OCI-LY7 (cell line): Measurements from ENCODE around the gene KLK1. TPM values are rescaled to one million over a fixed set of nuclear protein-coding genes. Genes with fewer than 3 reads are reported as not detected.

ENCODE experiments used
- BruUV-seq: library from RNA; stranded (reverse); fragments of 400-500 nt; replicated peaks from 2 replicates; lab custom pipeline; 2021; lab: Mats Ljungman, UMichigan
- CTCF ChIA-PET: fragments of 300-600 bp; sonication (Branson Sonifier 250); formaldehyde crosslinking; loops from one replicate; lab custom pipeline; 2022; ENCODE audit warnings: antibody characterized with exemption; ENCODE audit not compliant: unreplicated experiment; lab: Charles Lee
- POLR2A ChIA-PET: fragments of 300-600 bp; sonication (Branson Sonifier 250); formaldehyde crosslinking; loops from one replicate; lab custom pipeline; 2022; ENCODE audit warnings: antibody characterized with exemption; lab: Charles Lee
- DNase-seq: peaks from one replicate; pipeline ENCODE4 v3.0.0-alpha.2; 2015; ENCODE audit warnings: low spot score
- H2AFZ ChIP-seq: fragments of 200-600 bp; sonication (generic), shearing (Covaris generic); 2 replicates; pipeline ENCODE4 v1.6.1; 2014; ENCODE audit warnings: mild to moderate bottlenecking, antibody characterized with exemption, low read length, moderate library complexity
- H3K27ac ChIP-seq: fragments of 200-600 bp; sonication (generic); 2 replicates; pipeline ENCODE4 v1.5.1; 2014; ENCODE audit warnings: mixed run types, low read depth, mild to moderate bottlenecking, moderate library complexity, low read length, inconsistent platforms; ENCODE audit not compliant: poor library complexity, severe bottlenecking
- H3K36me3 ChIP-seq: fragments of 200-600 bp; sonication (generic); 2 replicates; pipeline ENCODE4 v1.6.1; 2014; ENCODE audit warnings: mild to moderate bottlenecking, antibody characterized with exemption, low read length, moderate library complexity, mixed read lengths; ENCODE audit not compliant: insufficient read depth
- H3K4me1 ChIP-seq: fragments of 200-600 bp; sonication (generic); 2 replicates; pipeline ENCODE4 v1.5.1; 2014; ENCODE audit warnings: mild to moderate bottlenecking, low read length; ENCODE audit not compliant: insufficient read depth, poor library complexity, severe bottlenecking
- H3K4me2 ChIP-seq: fragments of 200-600 bp; sonication (generic); 2 replicates; pipeline ENCODE4 v1.6.1; 2014; ENCODE audit warnings: mild to moderate bottlenecking, low read length
- H3K4me3 ChIP-seq: fragments of 200-600 bp; sonication (generic); 2 replicates; pipeline ENCODE4 v1.5.1; 2014; ENCODE audit warnings: mild to moderate bottlenecking, low read depth, low read length; ENCODE audit not compliant: poor library complexity, severe bottlenecking
- H3K79me2 ChIP-seq: fragments of 200-600 bp; sonication (generic); 2 replicates; pipeline ENCODE4 v1.6.1; 2016; ENCODE audit warnings: low read depth, mild to moderate bottlenecking, low read length, moderate library complexity, mixed read lengths; ENCODE audit not compliant: insufficient read depth
- H3K9me2 ChIP-seq: fragments of 200-600 bp; sonication (generic); 2 replicates; pipeline ENCODE4 v1.6.1; 2016; ENCODE audit warnings: mild to moderate bottlenecking, low read length, mixed read lengths; ENCODE audit not compliant: insufficient read depth
- H3K9me3 ChIP-seq: fragments of 200-600 bp; sonication (generic); 2 replicates; pipeline ENCODE4 v1.6.1; 2014; ENCODE audit warnings: mild to moderate bottlenecking, mixed run types, low read length, mixed read lengths
- H4K20me1 ChIP-seq: fragments of 200-600 bp; sonication (generic); 2 replicates; pipeline ENCODE4 v1.6.1; 2014; ENCODE audit warnings: mild to moderate bottlenecking, antibody characterized with exemption, low read length, moderate library complexity, mixed read lengths; ENCODE audit not compliant: insufficient read depth
- EZH2phosphoT487 ChIP-seq: fragments of 200-600 bp; sonication (generic); IDR thresholded peaks from 2 replicates; pipeline ENCODE4 v1.6.1; 2018; ENCODE audit warnings: low read depth, borderline replicate concordance, mild to moderate bottlenecking, mixed run types, antibody characterized with exemption, low read length, moderate library complexity, mixed read lengths
- intact Hi-C: fragments of 100-400 bp; cut with micrococcal nuclease; formaldehyde crosslinking; loops from one replicate; pipeline ENCODE4 v1.10.0; 2022; ENCODE audit not compliant: unreplicated experiment
- total RNA-seq, 2 experiments: library from RNA; depleted of rRNA in 1 of 2; stranded (reverse); fragments of >200 nt in 1 of 2; shearing (Covaris generic) in 1 of 2; gene quantifications; 2 replicates each; pipeline ENCODE4 v1.2.3, GENCODE V29; 2014 to 2022
- TF ChIP-seq, protein P1 (sequence below): fragments of 200-600 bp; sonication (generic); conservative IDR thresholded peaks from 2 replicates; pipeline ENCODE4 v1.5.1; 2014; ENCODE audit warnings: mild to moderate bottlenecking, antibody characterized with exemption, low read length, moderate library complexity, mixed read lengths

Gene KLK1
- total RNA-seq, 2 experiments from 2014 or later, result 5.1 TPM; not detected in 1

DNA sequence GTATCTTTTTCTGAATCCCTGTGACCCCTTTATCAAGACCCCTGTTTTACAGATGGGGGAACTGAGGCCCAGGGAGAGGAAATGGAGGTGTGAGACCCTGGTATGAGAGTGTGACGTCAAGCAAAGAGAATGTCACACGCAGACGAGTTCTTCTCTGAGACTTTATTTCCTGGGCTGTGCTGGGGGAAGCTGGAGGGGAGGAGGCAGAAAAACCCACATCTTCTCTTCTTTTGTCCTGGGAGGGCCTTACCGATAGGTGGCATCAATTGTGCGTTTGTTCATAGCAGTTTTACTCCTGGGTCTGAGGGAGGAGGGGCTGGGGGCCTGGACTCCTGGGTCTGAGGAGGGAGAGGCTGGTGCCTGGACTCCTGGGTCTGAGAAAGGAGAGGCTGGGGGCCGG, 14.7 kb upstream of the KLK1 start:
- Histone ChIP-seq H3K4me2 (no peak overlapping the region), H3K27ac (no peak overlapping the region), H3K9me3 (no peaks in the 10 kb centered on the region), H4K20me1 (no peaks in the 10 kb centered on the region), H3K4me3 (no peak overlapping the region), H2AFZ (no peak overlapping the region), H3K79me2 (no peaks in the 10 kb centered on the region), H3K9me2 (no peaks in the 10 kb centered on the region), H3K36me3 (no peaks in the 10 kb centered on the region), H3K4me1 (peaks cover 5% of the 10 kb centered on the region)
- intact Hi-C loops, result no loop called here
- CTCF ChIA-PET, result no interaction called here
- POLR2A ChIA-PET, result no interaction called here
- no TSS peak for BruUV-seq
- peak; percentile 49 for DNase-seq
- TF ChIP-seq, protein P1, sequence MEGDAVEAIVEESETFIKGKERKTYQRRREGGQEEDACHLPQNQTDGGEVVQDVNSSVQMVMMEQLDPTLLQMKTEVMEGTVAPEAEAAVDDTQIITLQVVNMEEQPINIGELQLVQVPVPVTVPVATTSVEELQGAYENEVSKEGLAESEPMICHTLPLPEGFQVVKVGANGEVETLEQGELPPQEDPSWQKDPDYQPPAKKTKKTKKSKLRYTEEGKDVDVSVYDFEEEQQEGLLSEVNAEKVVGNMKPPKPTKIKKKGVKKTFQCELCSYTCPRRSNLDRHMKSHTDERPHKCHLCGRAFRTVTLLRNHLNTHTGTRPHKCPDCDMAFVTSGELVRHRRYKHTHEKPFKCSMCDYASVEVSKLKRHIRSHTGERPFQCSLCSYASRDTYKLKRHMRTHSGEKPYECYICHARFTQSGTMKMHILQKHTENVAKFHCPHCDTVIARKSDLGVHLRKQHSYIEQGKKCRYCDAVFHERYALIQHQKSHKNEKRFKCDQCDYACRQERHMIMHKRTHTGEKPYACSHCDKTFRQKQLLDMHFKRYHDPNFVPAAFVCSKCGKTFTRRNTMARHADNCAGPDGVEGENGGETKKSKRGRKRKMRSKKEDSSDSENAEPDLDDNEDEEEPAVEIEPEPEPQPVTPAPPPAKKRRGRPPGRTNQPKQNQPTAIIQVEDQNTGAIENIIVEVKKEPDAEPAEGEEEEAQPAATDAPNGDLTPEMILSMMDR, result peak; percentile 68
- TF ChIP-seq EZH2phosphoT487, result no peak

DNA sequence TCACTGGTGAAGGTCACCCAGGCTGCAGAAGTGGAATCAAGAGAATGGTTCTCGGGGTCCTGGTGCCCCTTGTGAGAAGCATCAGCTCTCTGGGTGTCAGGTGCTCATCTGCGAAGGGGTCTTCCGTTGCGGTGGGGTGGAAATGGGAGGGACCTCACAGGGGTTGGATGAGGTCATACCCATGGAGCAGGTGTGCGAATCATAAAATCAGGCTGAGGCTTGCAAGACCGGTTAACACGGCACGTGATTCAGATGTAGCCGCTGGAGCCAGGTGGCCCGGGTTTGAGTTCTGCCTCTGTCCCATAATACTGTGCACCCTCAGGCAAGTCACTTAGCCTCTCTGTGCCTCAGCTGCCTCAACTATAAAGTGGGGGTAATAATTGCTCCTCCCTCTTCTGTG, 13.7 kb upstream of the KLK1 start:
- H3K4me3 ChIP-seq, result no peak overlapping the region
- no peak overlapping the region for H3K27ac ChIP-seq
- no peaks in the 10 kb centered on the region for H3K9me3 ChIP-seq
- H3K9me2 ChIP-seq, result no peaks in the 10 kb centered on the region
- no peak for TF ChIP-seq EZH2phosphoT487
- TF ChIP-seq, protein P1, result no peak
- no peaks in the 10 kb centered on the region for H3K79me2 ChIP-seq
- CTCF ChIA-PET, result no interaction called here
- no peaks in the 10 kb centered on the region for H3K36me3 ChIP-seq
- DNase-seq, result no peak
- H2AFZ ChIP-seq, result no peak overlapping the region
- intact Hi-C loops, result no loop called here
- POLR2A ChIA-PET, result no interaction called here
- no peak overlapping the region for H3K4me2 ChIP-seq
- BruUV-seq, result no TSS peak
- no peaks in the 10 kb centered on the region for H4K20me1 ChIP-seq
- H3K4me1 ChIP-seq, result peaks cover 5% of the 10 kb centered on the region

DNA sequence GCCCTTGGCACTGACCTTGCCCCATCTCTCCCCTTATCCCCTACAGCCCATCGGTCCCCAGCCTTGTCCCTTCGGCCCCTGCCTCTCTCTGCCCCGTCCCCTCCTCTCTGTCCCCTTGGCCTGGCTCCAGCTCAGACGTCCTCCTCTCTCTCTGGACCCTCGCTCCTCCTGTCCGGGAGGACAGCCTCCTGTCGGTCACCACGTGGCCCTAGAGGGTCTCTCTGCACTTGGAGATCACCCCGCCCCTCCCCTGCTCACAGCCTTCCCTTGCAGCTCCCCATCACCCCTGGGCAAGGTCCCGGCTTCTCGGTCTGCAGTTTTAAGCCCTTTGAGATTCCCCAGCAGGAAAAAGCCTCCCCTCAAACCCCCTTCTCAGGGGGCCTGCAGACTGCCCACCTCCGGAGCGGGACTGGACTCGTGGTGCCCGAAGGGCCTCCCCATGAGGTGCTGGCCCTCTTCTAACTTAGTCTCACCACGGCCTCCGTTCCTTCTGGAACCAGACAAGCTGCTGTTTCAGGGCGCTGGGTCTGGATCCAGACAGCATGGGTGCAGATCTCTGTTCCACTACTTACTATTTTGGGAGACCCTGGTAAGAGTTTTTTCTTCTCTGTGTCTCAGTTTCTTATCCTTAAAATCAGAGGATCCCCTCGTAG, 13.1 kb upstream of the KLK1 start:
- Histone ChIP-seq H3K9me2 (no peaks in the 10 kb centered on the region), H3K79me2 (no peaks in the 10 kb centered on the region), H3K4me3 (no peak overlapping the region), H3K27ac (no peak overlapping the region), H2AFZ (no peak overlapping the region), H3K4me2 (no peak overlapping the region), H3K4me1 (peaks cover 5% of the 10 kb centered on the region), H3K9me3 (no peaks in the 10 kb centered on the region), H3K36me3 (no peaks in the 10 kb centered on the region), H4K20me1 (no peaks in the 10 kb centered on the region)
- ChIA-PET POLR2A (no interaction called here), CTCF (no interaction called here)
- TF ChIP-seq, protein P1, result no peak
- TF ChIP-seq EZH2phosphoT487, result no peak
- BruUV-seq, result no TSS peak
- intact Hi-C loops, result no loop called here
- DNase-seq, result no peak
